HepG2 (cell line): ENCODE measurements around the gene RMND5A. TPM values are rescaled to one million over a fixed set of nuclear protein-coding genes. Genes with fewer than 3 reads are reported as not detected.
A peak's percentile ranks its signal among the peaks of the same experiment; 100 is the strongest.

Experiments
- ARID5B ChIP-seq: IDR thresholded peaks from 2 replicates; pipeline ENCODE4 v1.4.0; 2020; ENCODE audit warnings: mild to moderate bottlenecking, missing genetic modification reagents
- CAMTA2 ChIP-seq: sonication (generic); formaldehyde crosslinking; IDR thresholded peaks from 2 replicates; pipeline ENCODE4 v1.4.0; 2020; ENCODE audit warnings: mild to moderate bottlenecking, missing genetic modification reagents, borderline replicate concordance
- CBX5 ChIP-seq: sonication (generic); formaldehyde crosslinking; IDR thresholded peaks from 2 replicates; pipeline ENCODE4 v1.4.0; 2020; ENCODE audit warnings: missing genetic modification reagents, borderline replicate concordance
- CC2D1A ChIP-seq: sonication (generic); formaldehyde crosslinking; IDR thresholded peaks from 2 replicates; pipeline ENCODE4 v1.8.1; 2023; ENCODE audit warnings: mild to moderate bottlenecking, missing genetic modification reagents
- MED1 ChIP-seq: sonication (generic); formaldehyde crosslinking; IDR thresholded peaks from 2 replicates; pipeline ENCODE4 v1.4.0; 2020; ENCODE audit warnings: missing genetic modification reagents
- MTF1 ChIP-seq: sonication (generic); formaldehyde crosslinking; IDR thresholded peaks from 2 replicates; pipeline ENCODE4 v1.5.0; 2020; ENCODE audit warnings: missing genetic modification reagents
- PLRG1 ChIP-seq: fragments of 450-650 bp; conservative IDR thresholded peaks from 2 replicates; pipeline ENCODE4 v1.6.1; 2016
- PTBP1 ChIP-seq: fragments of 200-400 bp; formaldehyde crosslinking; IDR thresholded peaks from 2 replicates; pipeline ENCODE4 v1.6.1; 2018; ENCODE audit warnings: low read length, low read depth; ENCODE audit not compliant: poor library complexity, severe bottlenecking
- RFX3 ChIP-seq: IDR thresholded peaks from 2 replicates; pipeline ENCODE4 v1.6.1; 2016; ENCODE audit warnings: missing biosample characterization, missing genetic modification reagents
- SAP130 ChIP-seq: IDR thresholded peaks from 2 replicates; pipeline ENCODE4 v1.6.1; 2016; ENCODE audit warnings: low read depth
- TBX3 ChIP-seq: fragments of 450-650 bp; IDR thresholded peaks from 2 replicates; pipeline ENCODE4 v1.6.1; 2017; ENCODE audit warnings: antibody characterized with exemption, mild to moderate bottlenecking, inconsistent platforms, borderline replicate concordance
- TCF7L2 ChIP-seq: IDR thresholded peaks from 2 replicates; pipeline ENCODE4 v1.6.1; 2011; ENCODE audit warnings: mild to moderate bottlenecking, low read depth, low read length, moderate library complexity
- TRIM24 ChIP-seq: sonication (generic); formaldehyde crosslinking; IDR thresholded peaks from 2 replicates; pipeline ENCODE4 v1.8.0; 2022; ENCODE audit warnings: mild to moderate bottlenecking, missing genetic modification reagents
- ZBTB25 ChIP-seq: IDR thresholded peaks from 2 replicates; pipeline ENCODE4 v1.6.1; 2018; ENCODE audit warnings: missing genetic modification reagents
- ZBTB49 ChIP-seq: sonication (generic); formaldehyde crosslinking; IDR thresholded peaks from 2 replicates; pipeline ENCODE4 v1.4.0; 2020; ENCODE audit warnings: missing genetic modification reagents, borderline replicate concordance
- ZFP36 ChIP-seq: fragments of 150-350 bp; IDR thresholded peaks from 2 replicates; pipeline ENCODE4 v1.6.1; 2018; ENCODE audit warnings: borderline replicate concordance, low read length, low read depth; ENCODE audit not compliant: partially characterized antibody
- ZNF17 ChIP-seq: sonication (generic); formaldehyde crosslinking; IDR thresholded peaks from 2 replicates; pipeline ENCODE4 v1.5.0; 2020; ENCODE audit warnings: mild to moderate bottlenecking, missing genetic modification reagents
- ZNF205 ChIP-seq: IDR thresholded peaks from 2 replicates; pipeline ENCODE4 v1.6.1; 2018; ENCODE audit warnings: missing biosample characterization, missing genetic modification reagents
- ZNF30 ChIP-seq: sonication (generic); formaldehyde crosslinking; IDR thresholded peaks from 2 replicates; pipeline ENCODE4 v1.5.0; 2020; ENCODE audit warnings: mild to moderate bottlenecking, missing genetic modification reagents
- ZNF550 ChIP-seq: sonication (generic); formaldehyde crosslinking; IDR thresholded peaks from 2 replicates; pipeline ENCODE4 v1.4.0; 2020; ENCODE audit warnings: mild to moderate bottlenecking, missing genetic modification reagents, borderline replicate concordance
- ZNF691 ChIP-seq: sonication (generic); formaldehyde crosslinking; IDR thresholded peaks from 2 replicates; pipeline ENCODE4 v1.4.0; 2020; ENCODE audit warnings: missing genetic modification reagents, low read depth, mild to moderate bottlenecking, borderline replicate concordance
- ZNF883 ChIP-seq: sonication (generic); formaldehyde crosslinking; IDR thresholded peaks from 2 replicates; pipeline ENCODE4 v1.5.1; 2020; ENCODE audit warnings: mild to moderate bottlenecking, missing genetic modification reagents; ENCODE audit errors: not compliant biosample characterization
- polyA plus RNA-seq, 8 experiments: library from polyadenylated mRNA; depleted of rRNA in 3 of 8; stranded (reverse) in 7 of 8; unstranded in 1 of 8; fragments of >200 nt; fragmentation: Illumina TruSeq in 4 of 8; extraction: Trizol in 4 of 8; gene quantifications; 2 replicates each; pipeline versions ENCODE4 v1.2.1 to v1.2.3, GENCODE V29; 2011 to 2016; ENCODE audit warnings: low read depth in 4 of 8, missing spikeins in 1 of 8, mixed read lengths in 1 of 8; ENCODE audit not compliant: insufficient read depth in 1 of 8
- total RNA-seq, 5 experiments: library from RNA; depleted of rRNA; stranded (reverse); fragments of >200 nt; fragmentation: Illumina TruSeq; extraction: Trizol; gene quantifications; 2 replicates each; pipeline ENCODE4 v1.2.3, GENCODE V29; 2016; ENCODE audit warnings: low read depth in 1 of 5

The RMND5A gene
- total and polyA plus RNA-seq, 2 of the 13 experiments (the other 11 are each of a cell fraction or from before 2014, with no cell fraction given): 31.0 to 66.4 TPM

- TF ChIP-seq ZNF205 (CRISPR knock-in tag): 0 out of 2 replicates have a peak, but pooled peaks have one; percentile 38
- no peak for TF ChIP-seq TCF7L2
- TF ChIP-seq ZFP36: no peak
- no peak for TF ChIP-seq MTF1 (CRISPR knock-in tag)
- 0 out of 2 replicates have a peak, but pooled peaks have one; percentile 10 for TF ChIP-seq ZNF691
- TF ChIP-seq SAP130: 0 out of 2 replicates have a peak, but pooled peaks have one; percentile 30
- TF ChIP-seq ZNF30 (CRISPR knock-in tag): no peak
- no peak for TF ChIP-seq ZNF550 (CRISPR knock-in tag)
- TF ChIP-seq MED1 (CRISPR knock-in tag): no peak
- TF ChIP-seq ARID5B (CRISPR knock-in tag): no peak
- no peak for TF ChIP-seq ZNF883 (CRISPR knock-in tag)
- no peak for TF ChIP-seq TBX3
- no peak for TF ChIP-seq PTBP1
- TF ChIP-seq ZNF17: no peak
- TF ChIP-seq ZBTB25 (CRISPR knock-in tag): no peak
- no peak for TF ChIP-seq TRIM24 (CRISPR knock-in tag)
- TF ChIP-seq CBX5 (CRISPR knock-in tag): peak; percentile 10; the same call in 1 of the 2 replicates
- TF ChIP-seq RFX3 (CRISPR knock-in tag): no peak
- no peak for TF ChIP-seq PLRG1
- TF ChIP-seq CAMTA2 (CRISPR knock-in tag): 0 out of 2 replicates have a peak, but pooled peaks have one; percentile 28
- TF ChIP-seq ZBTB49 (CRISPR knock-in tag): no peak
- no peak for TF ChIP-seq CC2D1A (CRISPR knock-in tag)
Measured at GRCh38 chr2:86807468-86808275, 87.6 kb downstream of the RMND5A start (continued).
